HepG2 (cell line): Measurements from ENCODE around the gene C5orf58. TPM values are rescaled to one million over a fixed set of nuclear protein-coding genes. Genes with fewer than 3 reads are reported as not detected.

Experiments
- ATAC-seq: fragments of 200-7000 bp; cut with Tn5 transposase; 3 replicates; pipeline ENCODE4 v1.9.1; 2020; ENCODE audit warnings: mild to moderate bottlenecking, moderate library complexity
- BruUV-seq: library from RNA; stranded (reverse); fragments of 400-500 nt; replicated peaks from 2 replicates; lab custom pipeline; 2021; lab: Mats Ljungman, UMichigan
- CTCF ChIA-PET: fragments of 300-600 bp; formaldehyde crosslinking; extraction: SDS; loops from one replicate; lab custom pipeline; 2021; ENCODE audit warnings: low total read pairs, inconsistent platforms, low intra/inter-chr PET ratio; lab: Yijun Ruan, JAX
- POLR2A ChIA-PET: fragments of 350-600 bp; sonication (Branson Sonifier 250); formaldehyde crosslinking; loops from one replicate; lab custom pipeline; 2020; ENCODE audit warnings: antibody characterized with exemption, inconsistent platforms; lab: Yijun Ruan, JAX
- DNase-seq: peaks from one replicate; pipeline ENCODE4 v3.0.0-alpha.2; 2015; ENCODE audit warnings: low spot score
- FAIRE-seq: peaks from 3 replicates; lab custom pipeline; 2011; peaks lifted over from hg19 to GRCh38; lab: Jason Lieb, UNC
- H2AFZ ChIP-seq: one replicate; pipeline ENCODE4 v1.6.1; 2011; ENCODE audit warnings: low read length, inconsistent platforms
- H3K27ac ChIP-seq: fragments of 300-600 bp; 3 replicates; pipeline ENCODE4 v1.8.0; 2011; ENCODE audit warnings: mixed run types, mild to moderate bottlenecking, mixed read lengths, low read length, inconsistent platforms; ENCODE audit not compliant: insufficient read depth; ENCODE audit errors: extremely low read length
- H3K27me3 ChIP-seq, 2 experiments: fragments of 200-600 bp in 1 of 2; 2 replicates in 1 of 2; 3 replicates in 1 of 2; pipeline versions ENCODE4 v1.6.0 to v1.8.0; 2011; ENCODE audit warnings: low read length in 2 of 2, mild to moderate bottlenecking in 2 of 2, moderate library complexity in 2 of 2, inconsistent platforms in 1 of 2; ENCODE audit not compliant: insufficient read depth in 2 of 2, control insufficient read depth in 1 of 2
- H3K36me3 ChIP-seq, 2 experiments: fragments of 200-600 bp in 1 of 2; replicated peaks in 1 of 2; 2 replicates in 1 of 2; 3 replicates in 1 of 2; pipeline versions ENCODE4 v1.5.1 to v1.8.0; 2011; ENCODE audit warnings: low read length in 2 of 2, inconsistent platforms in 1 of 2; ENCODE audit not compliant: insufficient read depth in 2 of 2, control insufficient read depth in 1 of 2
- H3K4me1 ChIP-seq: 2 replicates; pipeline ENCODE4 v1.5.1; 2012; ENCODE audit warnings: low read length, inconsistent platforms; ENCODE audit not compliant: insufficient read depth
- H3K4me2 ChIP-seq: 2 replicates; pipeline ENCODE4 v1.6.0; 2011; ENCODE audit warnings: low read depth, low read length, inconsistent platforms
- H3K4me3 ChIP-seq, 3 experiments: fragments of 200-600 bp in 1 of 3; sonication (generic), shearing (Covaris generic) in 1 of 3; replicated peaks in 1 of 3; 2 replicates each; pipeline ENCODE4 v1.5.1; 2011 to 2016; ENCODE audit warnings: low read length in 3 of 3, inconsistent platforms in 2 of 3, low read depth in 2 of 3, mild to moderate bottlenecking in 2 of 3, control low read depth in 1 of 3, mixed read lengths in 1 of 3; ENCODE audit not compliant: insufficient read depth in 1 of 3
- H3K79me2 ChIP-seq: one replicate; pipeline ENCODE4 v1.6.1; 2011; ENCODE audit warnings: low read length, inconsistent platforms; ENCODE audit not compliant: insufficient read depth
- H3K9ac ChIP-seq: 2 replicates; pipeline ENCODE4 v1.6.0; 2011; ENCODE audit warnings: mild to moderate bottlenecking, low read depth, low read length, inconsistent platforms; ENCODE audit not compliant: insufficient read depth
- H3K9me3 ChIP-seq: 2 replicates; pipeline ENCODE4 v1.5.1; 2012; ENCODE audit warnings: mild to moderate bottlenecking, low read length
- H4K20me1 ChIP-seq: 2 replicates; pipeline ENCODE4 v1.6.0; 2011; ENCODE audit warnings: inconsistent platforms, mild to moderate bottlenecking, low read length, moderate library complexity; ENCODE audit not compliant: insufficient read depth
- ATRX ChIP-seq: sonication (generic); formaldehyde crosslinking; IDR thresholded peaks from 2 replicates; pipeline ENCODE4 v1.4.0; 2020; ENCODE audit warnings: missing genetic modification reagents, borderline replicate concordance
- FOXJ3 ChIP-seq: sonication (generic); formaldehyde crosslinking; IDR thresholded peaks from 2 replicates; pipeline ENCODE4 v1.4.0; 2020; ENCODE audit warnings: missing genetic modification reagents, mild to moderate bottlenecking, borderline replicate concordance
- IKZF1 ChIP-seq: fragments of 450-650 bp; IDR thresholded peaks from 2 replicates; pipeline ENCODE4 v1.7.1; 2016
- KAT2B ChIP-seq: fragments of 150-350 bp; IDR thresholded peaks from 2 replicates; pipeline ENCODE4 v1.6.1; 2014; ENCODE audit warnings: low read depth, low read length, borderline replicate concordance
- KDM5B ChIP-seq: sonication (generic); formaldehyde crosslinking; IDR thresholded peaks from 2 replicates; pipeline ENCODE4 v1.4.0; 2020; ENCODE audit warnings: missing genetic modification reagents, mild to moderate bottlenecking, borderline replicate concordance
- NFIB ChIP-seq: sonication (generic); formaldehyde crosslinking; IDR thresholded peaks from 2 replicates; pipeline ENCODE4 v1.9.0; 2021; ENCODE audit warnings: missing genetic modification reagents, mild to moderate bottlenecking, borderline replicate concordance
- SCMH1 ChIP-seq: sonication (generic); formaldehyde crosslinking; IDR thresholded peaks from 2 replicates; pipeline ENCODE4 v1.9.0; 2021; ENCODE audit warnings: missing genetic modification reagents, mild to moderate bottlenecking, borderline replicate concordance
- SETDB1 ChIP-seq: sonication (generic); formaldehyde crosslinking; IDR thresholded peaks from 2 replicates; pipeline ENCODE4 v1.5.1; 2020; ENCODE audit warnings: missing genetic modification reagents, mild to moderate bottlenecking, borderline replicate concordance
- SMARCE1 ChIP-seq: fragments of 450-650 bp; IDR thresholded peaks from 2 replicates; pipeline ENCODE4 v1.6.1; 2017; ENCODE audit warnings: borderline replicate concordance
- WIZ ChIP-seq: sonication (generic); formaldehyde crosslinking; IDR thresholded peaks from 2 replicates; pipeline ENCODE4 v1.5.1; 2020; ENCODE audit warnings: mild to moderate bottlenecking, missing genetic modification reagents
- ZFP37 ChIP-seq: sonication (generic); formaldehyde crosslinking; IDR thresholded peaks from 2 replicates; pipeline ENCODE4 v1.4.0; 2020; ENCODE audit warnings: missing genetic modification reagents, borderline replicate concordance
- ZNF282 ChIP-seq: fragments of 450-650 bp; IDR thresholded peaks from 2 replicates; pipeline ENCODE4 v1.6.1; 2018; ENCODE audit not compliant: partially characterized antibody
- ZNF510 ChIP-seq: sonication (generic); formaldehyde crosslinking; IDR thresholded peaks from 2 replicates; pipeline ENCODE4 v1.4.0; 2020; ENCODE audit warnings: low read depth, mild to moderate bottlenecking, missing genetic modification reagents
- ZNF572 ChIP-seq: sonication (generic); formaldehyde crosslinking; IDR thresholded peaks from 2 replicates; pipeline ENCODE4 v1.5.1; 2020; ENCODE audit warnings: mild to moderate bottlenecking, missing genetic modification reagents
- ZNF629 ChIP-seq: sonication (generic); formaldehyde crosslinking; conservative IDR thresholded peaks from 2 replicates; pipeline ENCODE4 v1.5.0; 2020; ENCODE audit warnings: missing genetic modification reagents
- ZNF639 ChIP-seq: conservative IDR thresholded peaks from 2 replicates; pipeline ENCODE4 v1.6.1; 2018; ENCODE audit warnings: missing genetic modification reagents
- ZNF703 ChIP-seq: sonication (generic); formaldehyde crosslinking; IDR thresholded peaks from 2 replicates; pipeline ENCODE4 v1.5.1; 2020; ENCODE audit warnings: missing genetic modification reagents, mild to moderate bottlenecking, moderate library complexity, borderline replicate concordance
- ZNF891 ChIP-seq: sonication (generic); formaldehyde crosslinking; IDR thresholded peaks from 2 replicates; pipeline ENCODE4 v1.5.0; 2020; ENCODE audit warnings: mild to moderate bottlenecking, missing genetic modification reagents
- WGBS: methylation state at CpG from one replicate; pipeline ENCODE4 v1.1.6; 2017; ENCODE audit warnings: low lambda C conversion rate; 5-methylcytosine and 5-hydroxymethylcytosine counted together
- in situ Hi-C: cut with HindIII; loops from 2 replicates; pipeline ENCODE4 v1.10.0; 2017; ENCODE audit warnings: low pct_unique_long_range_greater_than_20kb; ENCODE audit not compliant: extremely low pct_ligation_motif_present
- intact Hi-C: fragments of 100-400 bp; cut with micrococcal nuclease; formaldehyde crosslinking; loops from one replicate; pipeline ENCODE4 v1.10.0; 2022; ENCODE audit not compliant: unreplicated experiment
- polyA plus RNA-seq, 8 experiments: library from polyadenylated mRNA; depleted of rRNA in 3 of 8; stranded (reverse) in 7 of 8; unstranded in 1 of 8; fragments of >200 nt; fragmentation: Illumina TruSeq in 4 of 8; extraction: Trizol in 4 of 8; gene quantifications; 2 replicates each; pipeline versions ENCODE4 v1.2.1 to v1.2.3, GENCODE V29; 2011 to 2016; ENCODE audit warnings: low read depth in 4 of 8, missing spikeins in 1 of 8, mixed read lengths in 1 of 8; ENCODE audit not compliant: insufficient read depth in 1 of 8
- total RNA-seq, 5 experiments: library from RNA; depleted of rRNA; stranded (reverse); fragments of >200 nt; fragmentation: Illumina TruSeq; extraction: Trizol; gene quantifications; 2 replicates each; pipeline ENCODE4 v1.2.3, GENCODE V29; 2016; ENCODE audit warnings: low read depth in 1 of 5

Gene C5orf58
- total and polyA plus RNA-seq, 2 of the 13 experiments (the other 11 are each of a cell fraction or from before 2014, with no cell fraction given) = not detected

GRCh38 chr5:170268153-170268689 lies 35.4 kb downstream of the C5orf58 start:
- no peak for FAIRE-seq
- no peak for DNase-seq
- no peak overlapping the region for H3K4me3 ChIP-seq
- POLR2A ChIA-PET = no interaction called here
- BruUV-seq = no TSS peak
- no peaks in the 10 kb centered on the region for H3K4me1 ChIP-seq
- intact Hi-C loops (loop anchor here (2.0 to 5.0 kb wide), 2 partner anchors 153 to 354 kb away; no protein-coding TSS in a partner anchor), in situ Hi-C loops (loop anchor here (10.0 kb wide), 1 partner anchor 137 kb away; no protein-coding TSS in a partner anchor)
- H3K9ac ChIP-seq = no peak overlapping the region
- TF ChIP-seq SMARCE1 (no peak), FOXJ3 (CRISPR knock-in tag) (no peak), ZNF891 (CRISPR knock-in tag) (no peak), WIZ (CRISPR knock-in tag) (no peak), ZNF639 (CRISPR knock-in tag) (no peak), ATRX (CRISPR knock-in tag) (no peak), ZNF703 (CRISPR knock-in tag) (no peak), KDM5B (CRISPR knock-in tag) (no peak), ZFP37 (CRISPR knock-in tag) (no peak), KAT2B (no peak), IKZF1 (no peak), ZNF282 (no peak), SETDB1 (no peak), SCMH1 (CRISPR knock-in tag) (no peak), ZNF629 (CRISPR knock-in tag) (no peak), NFIB (CRISPR knock-in tag) (no peak), ZNF510 (CRISPR knock-in tag) (no peak), ZNF572 (CRISPR knock-in tag) (no peak)
- H3K27ac ChIP-seq = no peak overlapping the region
- no peaks in the 10 kb centered on the region for H3K79me2 ChIP-seq
- ATAC-seq = no peak
- WGBS = 23% methylated on average over 13 of the region's 15 CpGs
- H3K27me3 ChIP-seq = peaks cover 1 to 15% of the 10 kb centered on the region in 2 experiments; a peak in 2 of 5 replicates
- no peaks in the 10 kb centered on the region for H3K36me3 ChIP-seq
- CTCF ChIA-PET = no interaction called here
- no peak overlapping the region for H2AFZ ChIP-seq
- no peaks in the 10 kb centered on the region for H4K20me1 ChIP-seq
- no peaks in the 10 kb centered on the region for H3K9me3 ChIP-seq
- no peak overlapping the region for H3K4me2 ChIP-seq
